Measurements from ENCODE around the gene SUPT3H.

Gene SUPT3H

DNA sequence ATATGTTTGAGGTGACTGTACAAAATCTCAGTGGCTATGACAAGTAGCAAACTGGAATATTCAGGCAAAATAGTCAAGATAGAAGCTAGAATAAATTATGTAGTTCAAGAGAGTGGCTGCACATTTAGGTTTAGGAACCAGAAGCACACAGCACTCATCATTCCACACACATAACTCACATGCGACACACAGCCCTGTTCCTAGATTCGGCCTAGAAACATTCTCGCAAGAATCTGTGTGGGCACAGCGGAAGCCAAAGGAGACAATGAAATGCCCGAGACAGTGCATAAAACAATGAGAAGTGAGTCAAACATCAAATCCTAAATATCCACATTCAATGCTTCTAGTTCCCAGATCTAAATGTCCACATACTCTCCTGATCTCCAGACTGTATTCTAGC lies 9.5 kb upstream of the SUPT3H start:
- H3K27ac ChIP-seq = no peak overlapping the region
- TF ChIP-seq, protein P1, sequence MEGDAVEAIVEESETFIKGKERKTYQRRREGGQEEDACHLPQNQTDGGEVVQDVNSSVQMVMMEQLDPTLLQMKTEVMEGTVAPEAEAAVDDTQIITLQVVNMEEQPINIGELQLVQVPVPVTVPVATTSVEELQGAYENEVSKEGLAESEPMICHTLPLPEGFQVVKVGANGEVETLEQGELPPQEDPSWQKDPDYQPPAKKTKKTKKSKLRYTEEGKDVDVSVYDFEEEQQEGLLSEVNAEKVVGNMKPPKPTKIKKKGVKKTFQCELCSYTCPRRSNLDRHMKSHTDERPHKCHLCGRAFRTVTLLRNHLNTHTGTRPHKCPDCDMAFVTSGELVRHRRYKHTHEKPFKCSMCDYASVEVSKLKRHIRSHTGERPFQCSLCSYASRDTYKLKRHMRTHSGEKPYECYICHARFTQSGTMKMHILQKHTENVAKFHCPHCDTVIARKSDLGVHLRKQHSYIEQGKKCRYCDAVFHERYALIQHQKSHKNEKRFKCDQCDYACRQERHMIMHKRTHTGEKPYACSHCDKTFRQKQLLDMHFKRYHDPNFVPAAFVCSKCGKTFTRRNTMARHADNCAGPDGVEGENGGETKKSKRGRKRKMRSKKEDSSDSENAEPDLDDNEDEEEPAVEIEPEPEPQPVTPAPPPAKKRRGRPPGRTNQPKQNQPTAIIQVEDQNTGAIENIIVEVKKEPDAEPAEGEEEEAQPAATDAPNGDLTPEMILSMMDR (conservative IDR thresholded peaks at IDR 0.05) = no peak

- TF ChIP-seq, protein P1 (conservative IDR thresholded peaks at IDR 0.05) = no peak
- no peak overlapping the region for H3K27ac ChIP-seq
These were observed 8.8 kb upstream of the SUPT3H start for GRCh38 chr6:45386501-45386900.

DNA sequence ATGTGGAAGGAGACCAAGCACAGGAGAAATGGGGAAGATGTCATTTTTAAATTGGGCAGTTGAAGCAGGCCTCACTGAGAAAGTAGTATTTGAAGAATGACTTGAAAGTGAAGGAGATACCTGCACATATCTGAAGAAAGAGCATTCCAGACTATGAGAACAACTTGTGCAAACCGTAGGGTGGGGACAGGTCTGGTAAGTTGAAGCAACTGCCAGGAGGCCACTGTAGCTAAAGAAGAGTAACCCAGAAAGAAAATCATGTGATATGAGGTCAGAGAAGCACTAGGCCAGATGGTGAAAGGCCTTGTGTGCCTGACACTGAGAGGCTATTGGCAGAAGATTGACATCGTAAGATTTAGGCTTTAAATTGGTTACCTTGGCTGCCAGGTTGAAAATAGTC lies 4.7 kb upstream of the SUPT3H start:
- H3K27ac ChIP-seq = no peak overlapping the region

GRCh38 chr6:45378334-45378926 lies 696 bp upstream of the SUPT3H start:
- TF ChIP-seq, protein P1 (conservative IDR thresholded peaks at IDR 0.05) = no peak
- H3K27ac ChIP-seq = peak overlapping the region; percentile 95

More for the DNA sequence above, 4.7 kb upstream of the SUPT3H start:
- TF ChIP-seq, protein P1 (conservative IDR thresholded peaks at IDR 0.05) = no peak

- H3K27ac ChIP-seq = peak overlapping the region; percentile 95
- TF ChIP-seq, protein P1 (conservative IDR thresholded peaks at IDR 0.05) = no peak
These were observed 636 bp downstream of the SUPT3H start for GRCh38 chr6:45377043-45377553.

DNA sequence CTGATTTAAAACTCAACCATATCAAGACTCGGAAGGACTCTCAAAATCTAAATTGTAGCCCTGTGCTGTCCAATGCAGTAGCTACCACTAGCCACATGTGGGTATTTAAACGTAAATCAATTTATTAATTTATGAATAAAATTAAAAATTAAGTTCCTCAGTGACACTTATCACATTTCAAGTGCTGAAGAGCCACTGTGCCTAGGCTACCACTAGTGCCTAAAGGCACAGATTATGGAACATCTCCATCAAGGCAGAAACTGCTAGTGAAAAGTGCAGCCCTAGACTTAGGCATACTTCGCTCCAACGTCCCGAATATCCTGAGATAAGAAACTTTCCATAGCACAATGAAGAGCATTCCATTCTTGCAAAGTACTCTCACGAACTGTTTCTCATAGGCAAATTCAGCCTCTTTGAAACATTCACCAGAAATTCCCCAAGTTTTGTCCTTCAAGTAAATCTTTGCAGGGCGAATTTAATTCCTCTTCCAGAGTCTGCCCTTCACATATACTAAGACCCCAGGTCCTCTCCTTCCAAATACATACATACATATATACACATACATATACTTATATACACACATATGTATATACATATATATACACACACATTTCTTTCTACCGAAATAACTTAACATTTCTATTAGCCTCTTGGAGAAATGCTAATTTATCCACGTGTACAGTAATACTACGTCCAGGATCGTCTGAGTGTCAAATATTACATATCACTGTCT lies 1.3 kb downstream of the SUPT3H start:
- peak overlapping the region; percentile 95 for H3K27ac ChIP-seq

DNA sequence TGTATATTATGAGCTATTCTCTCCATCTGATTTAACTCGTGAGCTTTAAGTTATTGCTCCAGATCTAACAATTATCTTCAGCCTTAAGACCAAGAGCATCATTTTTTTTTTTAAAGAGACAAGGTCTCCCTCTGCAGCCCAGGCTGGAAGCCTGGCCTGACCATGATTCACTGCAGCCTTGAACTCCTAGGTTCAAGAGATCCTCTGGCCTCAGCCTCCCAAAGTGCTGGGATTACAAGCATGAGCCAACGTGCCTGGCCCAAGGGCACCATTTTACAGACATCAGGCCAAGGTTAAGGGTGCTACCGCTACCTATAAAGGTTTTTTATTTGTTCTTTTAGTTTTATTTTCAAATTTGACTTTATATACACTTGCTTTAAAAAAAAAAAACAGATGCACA lies 2.3 kb downstream of the SUPT3H start:
- TF ChIP-seq, protein P1 (conservative IDR thresholded peaks at IDR 0.05) = no peak

More for the DNA sequence above, 1.3 kb downstream of the SUPT3H start:
- TF ChIP-seq, protein P1 (conservative IDR thresholded peaks at IDR 0.05) = no peak

More for the DNA sequence above, 2.3 kb downstream of the SUPT3H start:
- no peak overlapping the region for H3K27ac ChIP-seq

Measured in VCaP (cell line).